ENCODE data around the gene TM7SF2.

GRCh38 chr11:65084598-65085375, 26.9 kb upstream of the TM7SF2 start:
- TF ChIP-seq CTCF (IDR thresholded peaks at IDR 0.05) (no peak), EZH2 (IDR thresholded peaks at IDR 0.05; ENCODE audit: borderline replicate concordance, insufficient read depth, low read depth, low read length, poor library complexity, severe bottlenecking) (no peak)
